GDM1 (cell line): ENCODE results near the gene ZNF436.
"Not testable (repeated sequence)": the region's sequence is repeated elsewhere in the genome, so short reads cannot be mapped to it uniquely, and the experiment has no call there.

Source experiments
- DNase-seq: peaks from one replicate; lab custom pipeline; 2025; lab: John Stamatoyannopoulos, UW

ZNF436 gene

DNA sequence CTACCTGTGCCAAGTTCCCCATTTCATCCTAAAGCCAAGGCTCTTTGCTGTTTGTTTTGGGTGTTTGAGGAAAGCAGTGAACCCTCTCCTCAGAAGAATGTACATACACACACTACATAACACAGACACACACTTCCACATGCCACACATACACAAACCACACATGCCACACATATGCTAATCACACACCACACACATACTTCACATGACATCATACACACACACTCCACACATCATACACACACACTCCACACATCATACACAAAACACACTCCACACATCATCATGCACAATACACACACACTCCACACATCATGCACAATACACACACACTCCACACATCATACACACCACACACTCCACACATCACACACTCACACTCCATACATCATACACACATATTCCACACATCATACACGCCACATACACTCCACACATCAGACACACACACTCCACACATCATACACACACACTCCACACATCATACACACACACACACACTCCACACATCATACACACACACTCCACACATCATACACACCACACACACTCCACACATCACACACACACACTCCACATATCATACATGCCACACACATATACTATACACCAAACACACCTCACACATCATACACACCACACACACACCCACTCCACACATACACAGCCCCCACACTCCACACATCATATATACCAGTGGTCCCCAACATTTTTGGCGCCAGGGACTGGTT lies 22.7 kb upstream of the ZNF436 start:
- no peak for DNase-seq

- peak; percentile 53 for DNase-seq
These were observed 20.2 kb upstream of the ZNF436 start for GRCh38 chr1:23389837-23390321.

DNA sequence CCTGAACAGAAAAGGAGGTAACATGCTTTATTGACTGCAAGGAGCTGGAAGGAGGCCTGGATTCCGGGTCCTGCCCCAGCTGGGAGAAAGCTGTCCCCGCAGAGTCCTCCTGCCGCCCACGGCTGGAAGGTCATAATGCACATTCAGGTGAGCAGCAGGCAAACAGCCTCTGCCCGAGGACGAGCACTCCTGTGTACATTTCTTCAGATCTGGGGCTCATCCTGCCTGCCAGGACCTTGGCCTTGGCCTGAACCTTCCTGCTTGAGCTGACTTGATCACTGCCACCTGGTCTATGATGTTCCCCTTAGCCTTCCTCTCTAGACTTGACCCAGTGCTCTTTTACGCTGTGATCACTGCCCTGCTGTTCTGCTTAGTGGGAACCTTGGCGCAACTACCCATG lies 17.9 kb upstream of the ZNF436 start:
- no peak for DNase-seq

- no peak for DNase-seq
These were observed 15.5 kb upstream of the ZNF436 start for GRCh38 chr1:23385119-23385621.

GRCh38 chr1:23384312-23385058 lies 14.8 kb upstream of the ZNF436 start:
- DNase-seq = no peak

- DNase-seq = no peak
These were observed 14.1 kb upstream of the ZNF436 start for GRCh38 chr1:23383577-23384311.

DNA sequence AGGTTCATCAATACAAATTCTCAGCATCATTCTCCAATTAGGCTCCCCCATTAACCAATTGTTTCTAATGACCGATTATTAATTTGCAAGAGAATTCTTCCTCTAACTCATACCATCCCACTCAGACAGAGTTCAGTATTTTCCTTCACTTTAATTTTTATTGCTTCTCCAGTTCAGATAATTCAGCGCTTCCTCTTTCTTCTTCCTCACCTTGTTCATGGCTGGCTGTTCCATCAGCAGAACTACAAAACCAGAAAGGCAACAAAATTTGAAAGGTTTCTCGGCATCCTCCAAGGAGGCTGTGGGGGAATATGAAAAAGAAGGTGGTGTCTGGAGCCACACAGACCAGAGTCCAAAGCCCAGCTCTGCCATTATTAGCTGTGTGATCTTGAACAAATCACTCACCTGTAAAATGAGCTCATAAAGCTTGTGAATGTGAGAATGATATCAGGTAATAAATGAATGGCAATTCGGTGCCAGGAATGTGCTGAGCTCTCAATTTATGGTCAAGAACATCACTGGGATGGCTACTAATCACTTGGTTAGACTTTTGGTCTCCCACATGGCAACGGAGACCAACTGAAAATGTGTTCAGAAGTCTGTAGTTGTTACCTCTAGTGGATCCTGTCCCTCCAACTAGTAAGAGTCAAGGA lies 11.7 kb upstream of the ZNF436 start:
- DNase-seq = no peak

- no peak for DNase-seq
These were observed 11.1 kb upstream of the ZNF436 start for GRCh38 chr1:23380719-23381118.

- not testable (repeated sequence) for DNase-seq
These were observed 10.6 kb upstream of the ZNF436 start for GRCh38 chr1:23380236-23380635.

DNA sequence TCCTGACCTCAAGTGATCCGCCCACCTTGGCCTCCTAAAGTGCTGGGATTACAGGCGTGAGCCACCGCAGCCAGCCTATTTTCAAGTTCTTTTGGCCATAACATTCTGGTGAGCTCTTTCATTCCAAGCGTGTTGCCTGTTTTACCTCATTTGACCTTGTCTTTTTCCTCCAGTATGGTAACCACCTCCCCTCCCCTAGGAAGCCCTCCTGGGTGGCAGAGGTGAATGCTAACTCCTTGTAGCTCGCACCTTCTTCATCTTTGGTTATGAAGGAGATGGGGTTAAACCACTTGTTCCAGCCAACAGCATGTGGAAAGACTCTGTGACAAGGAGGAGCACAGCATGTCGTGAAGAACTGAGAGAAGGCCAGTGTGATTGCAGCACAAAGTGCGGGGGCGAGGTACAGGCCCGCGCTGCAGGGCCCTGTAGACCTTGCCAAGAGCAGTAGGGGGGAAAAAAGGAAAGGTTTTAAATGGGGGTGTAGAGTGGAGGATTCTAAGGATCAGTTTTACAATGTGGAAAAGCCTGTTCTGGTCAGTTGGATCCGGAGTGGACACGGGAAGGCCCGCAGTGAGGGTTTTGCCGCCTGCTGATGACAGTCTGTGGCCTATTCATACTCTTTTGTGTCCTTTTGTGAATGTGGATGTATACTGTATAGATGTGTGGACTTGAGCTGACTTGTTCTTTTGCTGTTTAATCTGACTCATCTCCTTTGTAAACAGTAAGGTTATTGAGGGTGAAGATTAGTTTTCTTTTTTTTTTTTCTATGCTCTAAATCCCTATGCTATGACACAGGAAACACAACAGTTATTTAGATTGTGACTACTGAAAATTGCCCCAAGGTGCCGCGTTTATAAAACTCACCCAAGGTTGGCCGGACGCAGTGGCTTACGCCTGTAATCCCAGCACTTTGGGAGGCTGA lies 7.5 kb upstream of the ZNF436 start:
- DNase-seq = no peak

GRCh38 chr1:23374079-23374735 lies 4.6 kb upstream of the ZNF436 start:
- not testable (repeated sequence) for DNase-seq

- no peak for DNase-seq
These were observed 2.6 kb upstream of the ZNF436 start for GRCh38 chr1:23371987-23372880.

DNA sequence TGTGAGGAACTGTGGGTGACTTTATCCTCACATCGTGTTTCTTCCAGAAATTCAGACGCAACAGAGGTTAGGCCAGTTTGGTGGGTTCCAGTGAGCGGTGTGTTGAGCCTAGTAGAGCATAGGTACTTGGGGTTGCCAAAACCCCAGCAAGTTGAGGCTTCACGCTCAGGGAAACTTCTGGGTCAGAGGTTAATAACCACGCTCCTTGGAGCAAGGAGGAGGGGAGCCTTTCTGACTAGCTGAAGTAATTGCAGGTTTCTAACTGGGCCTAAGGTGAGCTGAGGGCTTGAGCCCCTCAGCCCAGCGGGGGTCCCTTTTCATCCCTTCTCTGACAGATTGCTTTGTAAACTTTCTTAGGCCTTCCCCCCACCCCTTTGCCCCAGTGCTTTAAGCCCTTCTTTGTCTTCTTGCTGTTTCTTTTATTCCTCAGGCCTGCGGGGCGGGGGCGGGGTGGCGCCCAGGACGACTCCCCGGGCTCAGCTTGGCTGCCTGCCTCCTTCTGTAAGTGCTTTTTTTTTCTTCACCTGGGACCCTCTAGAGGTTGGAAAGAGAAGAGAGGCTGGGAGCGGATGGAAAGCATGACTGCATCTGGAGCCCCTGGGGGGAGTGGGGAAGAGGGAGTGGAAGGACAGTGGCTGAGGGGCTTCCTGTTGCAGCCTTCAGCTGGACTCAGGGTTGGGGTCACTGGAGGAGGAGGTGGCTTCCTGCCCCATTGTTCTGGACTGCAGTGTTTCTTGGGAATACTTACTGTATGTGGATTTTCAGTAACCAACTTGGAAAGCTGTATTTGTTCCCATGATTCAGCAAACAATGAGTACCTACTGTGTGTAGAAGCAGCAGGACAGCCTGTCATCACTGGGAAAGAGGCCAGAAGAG lies 1.3 kb upstream of the ZNF436 start:
- DNase-seq = no peak

DNA sequence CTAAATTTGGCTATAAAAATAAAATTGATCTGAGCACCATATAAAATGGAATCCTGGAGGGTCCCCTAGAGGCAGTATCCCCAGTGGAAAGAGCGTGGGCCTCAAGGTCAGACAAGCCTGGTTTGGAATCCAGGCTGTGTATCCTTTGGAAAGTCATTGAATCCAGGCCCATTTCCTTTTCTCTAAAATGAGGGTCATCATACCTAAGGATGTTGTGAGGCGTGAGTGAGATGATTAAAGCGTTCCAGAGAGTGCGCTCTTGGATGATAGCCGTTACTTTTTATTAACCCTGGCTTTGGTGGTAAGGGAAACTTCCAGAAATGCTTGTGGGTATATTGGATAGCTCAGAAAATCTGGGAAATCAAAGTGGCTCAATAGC lies 683 bp upstream of the ZNF436 start:
- DNase-seq = no peak

DNA sequence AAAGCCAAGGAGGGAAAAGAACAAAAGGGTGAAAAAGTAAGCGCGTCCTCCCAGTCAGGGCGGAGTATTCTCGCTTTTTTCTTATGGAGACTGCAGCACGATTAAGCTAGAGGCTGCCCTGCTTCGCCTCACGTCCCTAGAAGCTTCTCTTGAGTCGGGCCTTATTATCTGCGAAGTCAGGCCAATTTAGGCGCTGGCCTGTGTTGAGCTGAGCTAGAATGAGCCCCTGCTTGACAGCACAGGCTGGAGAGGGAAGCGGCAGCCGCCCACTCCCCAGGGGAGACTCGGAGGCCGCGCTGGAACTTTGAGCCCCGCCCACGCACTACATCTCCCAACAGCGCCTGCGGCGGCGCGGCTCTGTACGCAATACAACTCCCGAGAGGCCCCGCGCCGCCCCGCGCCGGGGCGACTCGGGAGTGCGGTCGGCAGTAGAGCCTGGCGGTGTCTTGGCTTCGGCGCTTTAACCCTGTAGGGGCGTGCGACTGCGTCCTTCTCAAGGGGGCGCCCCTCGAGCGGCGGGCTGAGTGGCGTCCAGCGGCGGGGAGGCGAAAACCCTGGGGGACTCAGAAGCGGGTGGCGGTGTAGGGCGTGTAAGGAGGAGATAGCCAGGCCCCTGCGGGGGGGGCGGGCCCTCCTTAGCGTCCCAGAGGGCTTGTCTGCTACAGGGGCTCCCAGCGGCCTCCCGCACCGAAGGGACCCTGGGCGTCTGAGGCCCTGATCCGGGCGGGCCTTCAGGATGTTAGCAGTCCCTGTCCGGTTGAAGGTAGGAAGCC lies 888 bp downstream of the ZNF436 start:
- peak; percentile 84 for DNase-seq

- peak; percentile 99 for DNase-seq
These were observed 1.7 kb downstream of the ZNF436 start for GRCh38 chr1:23367791-23368561.

DNA sequence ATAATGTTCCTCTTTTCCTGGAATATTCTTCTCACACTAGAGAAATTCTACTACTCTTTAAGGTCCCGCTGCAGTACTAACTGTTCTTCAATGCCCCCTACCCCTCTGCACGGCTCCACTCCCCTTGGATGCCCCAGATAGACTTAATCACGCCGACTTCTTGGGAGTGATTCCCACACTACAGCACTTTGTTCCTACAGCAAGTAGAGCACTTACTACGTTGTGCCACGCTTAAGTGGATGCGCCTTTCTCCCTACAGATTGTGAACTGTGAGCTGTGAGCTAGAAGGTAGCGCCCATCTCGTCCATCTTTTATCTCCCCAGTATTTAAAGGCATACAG lies 2.2 kb downstream of the ZNF436 start:
- DNase-seq = no peak
